DOHH2 (cell line): ENCODE measurements around the gene CCT5.

Experiments
- EZH2phosphoT487 ChIP-seq: fragments of 200-600 bp; sonication (generic); IDR thresholded peaks from 2 replicates; pipeline ENCODE4 v1.6.1; 2017; ENCODE audit warnings: borderline replicate concordance, mild to moderate bottlenecking, antibody characterized with exemption, low read length, moderate library complexity, mixed read lengths
- TF ChIP-seq, protein P1 (sequence below): fragments of 200-600 bp; sonication (generic); IDR thresholded peaks from one replicate; pipeline ENCODE4 v1.5.1; 2014; ENCODE audit warnings: antibody characterized with exemption, mild to moderate bottlenecking, low read depth, low read length; ENCODE audit not compliant: poor library complexity, severe bottlenecking

DNA sequence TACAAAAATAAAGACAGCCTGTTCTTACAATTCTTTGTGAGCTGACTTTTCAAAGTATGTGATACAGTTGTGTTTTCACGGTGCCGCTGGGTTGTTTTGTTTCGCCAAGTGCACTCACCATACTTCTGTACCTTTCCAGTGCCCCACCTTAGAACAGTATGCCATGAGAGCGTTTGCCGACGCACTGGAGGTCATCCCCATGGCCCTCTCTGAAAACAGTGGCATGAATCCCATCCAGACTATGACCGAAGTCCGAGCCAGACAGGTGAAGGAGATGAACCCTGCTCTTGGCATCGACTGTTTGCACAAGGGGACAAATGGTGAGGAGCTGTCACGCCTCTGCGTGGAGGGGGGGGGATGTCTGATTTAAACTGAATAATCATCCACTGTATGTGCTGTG, 12.9 kb downstream of the CCT5 start:
- TF ChIP-seq, protein P1, sequence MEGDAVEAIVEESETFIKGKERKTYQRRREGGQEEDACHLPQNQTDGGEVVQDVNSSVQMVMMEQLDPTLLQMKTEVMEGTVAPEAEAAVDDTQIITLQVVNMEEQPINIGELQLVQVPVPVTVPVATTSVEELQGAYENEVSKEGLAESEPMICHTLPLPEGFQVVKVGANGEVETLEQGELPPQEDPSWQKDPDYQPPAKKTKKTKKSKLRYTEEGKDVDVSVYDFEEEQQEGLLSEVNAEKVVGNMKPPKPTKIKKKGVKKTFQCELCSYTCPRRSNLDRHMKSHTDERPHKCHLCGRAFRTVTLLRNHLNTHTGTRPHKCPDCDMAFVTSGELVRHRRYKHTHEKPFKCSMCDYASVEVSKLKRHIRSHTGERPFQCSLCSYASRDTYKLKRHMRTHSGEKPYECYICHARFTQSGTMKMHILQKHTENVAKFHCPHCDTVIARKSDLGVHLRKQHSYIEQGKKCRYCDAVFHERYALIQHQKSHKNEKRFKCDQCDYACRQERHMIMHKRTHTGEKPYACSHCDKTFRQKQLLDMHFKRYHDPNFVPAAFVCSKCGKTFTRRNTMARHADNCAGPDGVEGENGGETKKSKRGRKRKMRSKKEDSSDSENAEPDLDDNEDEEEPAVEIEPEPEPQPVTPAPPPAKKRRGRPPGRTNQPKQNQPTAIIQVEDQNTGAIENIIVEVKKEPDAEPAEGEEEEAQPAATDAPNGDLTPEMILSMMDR: no peak
- TF ChIP-seq EZH2phosphoT487: no peak
